ENCODE results near the gene USP15. TPM values are rescaled to one million over a fixed set of nuclear protein-coding genes. Genes with fewer than 3 reads are reported as not detected.

Gene USP15
- total RNA-seq, 2 donors from 2014 or later, result 27.9 to 29.1 TPM

GRCh38 chr12:62214846-62215245 is 45.4 kb upstream of the USP15 start:
- DNase-seq, result no peak
- no peak overlapping the region for H3K4me3 ChIP-seq (ENCODE audit: low read length)
- Mint-ChIP-seq H3K9me3 (peaks cover 2% of the 10 kb centered on the region), H3K4me3 (no peak overlapping the region), H3K36me3 (ENCODE audit: low read depth) (no peaks in the 10 kb centered on the region), H3K4me1 (no peaks in the 10 kb centered on the region), H3K27ac (no peak overlapping the region), H3K27me3 (ENCODE audit: insufficient read depth) (peaks cover 1% of the 10 kb centered on the region)
- no peaks in the 10 kb centered on the region for H3K9me3 ChIP-seq (ENCODE audit: control insufficient read depth, low read length)
- no peak overlapping the region for H3K9ac ChIP-seq (ENCODE audit: extremely low read depth, low read length, poor library complexity, severe bottlenecking)
- H3K27me3 ChIP-seq (ENCODE audit: control insufficient read depth, insufficient read depth, low read length, poor library complexity, severe bottlenecking), result peaks cover 44% of the 10 kb centered on the region
- no peaks in the 10 kb centered on the region for H3K4me1 ChIP-seq (ENCODE audit: control insufficient read depth, insufficient read depth, low read length)
- no peaks in the 10 kb centered on the region for H3K36me3 ChIP-seq (ENCODE audit: control insufficient read depth, insufficient read depth, low read length)
- no peak for TF ChIP-seq CTCF (conservative IDR thresholded peaks at IDR 0.05)
- no peak overlapping the region for H3K27ac ChIP-seq (ENCODE audit: low read depth, low read length)

- TF ChIP-seq CTCF (conservative IDR thresholded peaks at IDR 0.05), result no peak
- Mint-ChIP-seq H3K27ac (no peak overlapping the region), H3K9me3 (no peaks in the 10 kb centered on the region), H3K4me3 (no peak overlapping the region), H3K36me3 (ENCODE audit: low read depth) (no peaks in the 10 kb centered on the region), H3K27me3 (ENCODE audit: insufficient read depth) (peaks cover 1% of the 10 kb centered on the region), H3K4me1 (no peaks in the 10 kb centered on the region)
- Histone ChIP-seq H3K27me3 (ENCODE audit: control insufficient read depth, insufficient read depth, low read length, poor library complexity, severe bottlenecking) (peaks cover 44% of the 10 kb centered on the region), H3K4me3 (ENCODE audit: low read length) (no peak overlapping the region), H3K4me1 (ENCODE audit: control insufficient read depth, insufficient read depth, low read length) (no peaks in the 10 kb centered on the region), H3K27ac (ENCODE audit: low read depth, low read length) (no peak overlapping the region), H3K9me3 (ENCODE audit: control insufficient read depth, low read length) (no peaks in the 10 kb centered on the region), H3K9ac (ENCODE audit: extremely low read depth, low read length, poor library complexity, severe bottlenecking) (no peak overlapping the region), H3K36me3 (ENCODE audit: control insufficient read depth, insufficient read depth, low read length) (no peaks in the 10 kb centered on the region)
- 60 to 83% methylated on average over 1 to 2 of the region's 2 CpGs for WGBS, 2 experiments (ENCODE audit: insufficient coverage in 1 of 2, insufficient read length in 1 of 2)
- no peak for DNase-seq
Observed at GRCh38 chr12:62215506-62215905, 44.7 kb upstream of the USP15 start.

GRCh38 chr12:62217466-62218194 is 42.6 kb upstream of the USP15 start:
- Histone ChIP-seq H3K4me3 (ENCODE audit: low read length) (no peak overlapping the region), H3K27ac (ENCODE audit: low read depth, low read length) (no peak overlapping the region), H3K4me1 (ENCODE audit: control insufficient read depth, insufficient read depth, low read length) (no peaks in the 10 kb centered on the region), H3K9ac (ENCODE audit: extremely low read depth, low read length, poor library complexity, severe bottlenecking) (no peak overlapping the region), H3K36me3 (ENCODE audit: control insufficient read depth, insufficient read depth, low read length) (no peaks in the 10 kb centered on the region), H3K27me3 (ENCODE audit: control insufficient read depth, insufficient read depth, low read length, poor library complexity, severe bottlenecking) (peaks cover 25% of the 10 kb centered on the region), H3K9me3 (ENCODE audit: control insufficient read depth, low read length) (no peaks in the 10 kb centered on the region)
- H3K36me3 Mint-ChIP-seq (ENCODE audit: low read depth), result no peaks in the 10 kb centered on the region
- no peak for TF ChIP-seq CTCF (conservative IDR thresholded peaks at IDR 0.05)
- H3K27ac Mint-ChIP-seq, result no peak overlapping the region
- H3K4me1 Mint-ChIP-seq, result no peaks in the 10 kb centered on the region
- DNase-seq, result no peak
- H3K27me3 Mint-ChIP-seq (ENCODE audit: insufficient read depth), result no peaks in the 10 kb centered on the region
- H3K9me3 Mint-ChIP-seq, result no peaks in the 10 kb centered on the region
- no peak overlapping the region for H3K4me3 Mint-ChIP-seq
- WGBS, 2 experiments (ENCODE audit: insufficient coverage in 1 of 2, insufficient read length in 1 of 2), result 89 to 91% methylated on average over 1 to 6 of the region's 6 CpGs

Data from endodermal cell (in vitro differentiated cells).